ENCODE measurements around the gene UGT1A4.
A peak's percentile ranks its signal among the peaks of the same experiment; 100 is the strongest.
"Not testable (repeated sequence)": the region's sequence is repeated elsewhere in the genome, so short reads cannot be mapped to it uniquely, and the experiment has no call there.

UGT1A4 gene

GRCh38 chr2:233700028-233700635, 18.4 kb upstream of the UGT1A4 start:
- no peak for DNase-seq

- not testable (repeated sequence) for DNase-seq
Measured at GRCh38 chr2:233700842-233701241, 17.7 kb upstream of the UGT1A4 start.

GRCh38 chr2:233702238-233702637, 16.3 kb upstream of the UGT1A4 start:
- DNase-seq: no peak

GRCh38 chr2:233705911-233706506, 12.5 kb upstream of the UGT1A4 start:
- DNase-seq: no peak

GRCh38 chr2:233706720-233707119, 11.8 kb upstream of the UGT1A4 start:
- DNase-seq: no peak

- DNase-seq: no peak
Measured at GRCh38 chr2:233707940-233708644, 10.4 kb upstream of the UGT1A4 start.

GRCh38 chr2:233708942-233709341, 9.6 kb upstream of the UGT1A4 start:
- DNase-seq: no peak

GRCh38 chr2:233711312-233712008, 7.1 kb upstream of the UGT1A4 start:
- DNase-seq: peak; percentile 58

GRCh38 chr2:233712611-233713261, 5.8 kb upstream of the UGT1A4 start, which contains the start of gene UGT1A5:
Gene UGT1A5, plus strand, starts transcription at chr2:233712907. Its CDS starts 85 bp downstream, at chr2:233712992.
- DNase-seq: no peak

- no peak for DNase-seq
Measured at GRCh38 chr2:233713262-233713615, 5.3 kb upstream of the UGT1A4 start.

- DNase-seq: no peak
Measured at GRCh38 chr2:233714121-233714520, 4.4 kb upstream of the UGT1A4 start.

- no peak for DNase-seq
Measured at GRCh38 chr2:233728723-233729301, 10.3 kb downstream of the UGT1A4 start, which contains the start of gene UGT1A3. Gene UGT1A3, plus strand, starts transcription at chr2:233729042. Its CDS starts 85 bp downstream, at chr2:233729127.

GRCh38 chr2:233736868-233737653, 18.5 kb downstream of the UGT1A4 start:
- DNase-seq: not testable (repeated sequence)

- DNase-seq: no peak
Measured at GRCh38 chr2:233740870-233741269, 22.3 kb downstream of the UGT1A4 start.

- no peak for DNase-seq
Measured at GRCh38 chr2:233743464-233744259, 25.1 kb downstream of the UGT1A4 start.

GRCh38 chr2:233745073-233745755, 26.7 kb downstream of the UGT1A4 start:
- no peak for DNase-seq

GRCh38 chr2:233745838-233746237, 27.3 kb downstream of the UGT1A4 start:
- DNase-seq: not testable (repeated sequence)

- DNase-seq: no peak
Measured at GRCh38 chr2:233746475-233747282, 28.1 kb downstream of the UGT1A4 start.

GRCh38 chr2:233747283-233747544, 28.7 kb downstream of the UGT1A4 start:
- DNase-seq: no peak
